GM04503 (cell line): ENCODE data around the gene AKT3.

Source experiments
- DNase-seq: peaks from one replicate; pipeline ENCODE4 v3.0.0-alpha.2; 2012; ENCODE audit warnings: low read depth

Gene AKT3

DNA sequence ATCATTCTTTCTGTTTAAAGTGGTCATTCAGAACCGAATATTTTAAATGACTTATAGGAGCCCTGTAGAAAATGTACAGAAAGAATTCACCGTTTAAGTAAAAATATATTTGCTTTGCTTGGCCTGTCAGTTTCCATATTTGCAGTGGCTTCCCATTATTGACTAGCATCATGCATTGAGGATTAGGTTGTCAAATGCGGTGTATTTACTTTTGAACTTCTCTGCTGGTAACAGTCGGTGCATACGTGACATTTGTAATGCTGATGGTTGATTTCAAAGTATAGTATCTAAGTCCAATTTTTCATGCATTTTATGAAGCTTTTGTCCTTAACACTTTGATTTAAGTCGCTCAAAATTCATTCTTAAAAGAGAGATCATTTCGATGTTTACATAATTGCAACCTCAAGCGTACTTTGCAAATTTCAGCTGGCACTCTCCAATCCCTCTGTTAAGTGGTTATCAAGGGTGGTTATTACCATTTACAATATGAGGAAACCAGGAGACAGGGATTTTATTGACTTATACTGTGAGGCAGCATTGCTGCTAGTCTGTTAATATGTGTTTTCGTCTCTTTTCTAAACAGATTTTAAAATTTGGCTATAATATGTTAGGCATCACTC, 392.6 kb downstream of the AKT3 start:
- DNase-seq = no peak

DNA sequence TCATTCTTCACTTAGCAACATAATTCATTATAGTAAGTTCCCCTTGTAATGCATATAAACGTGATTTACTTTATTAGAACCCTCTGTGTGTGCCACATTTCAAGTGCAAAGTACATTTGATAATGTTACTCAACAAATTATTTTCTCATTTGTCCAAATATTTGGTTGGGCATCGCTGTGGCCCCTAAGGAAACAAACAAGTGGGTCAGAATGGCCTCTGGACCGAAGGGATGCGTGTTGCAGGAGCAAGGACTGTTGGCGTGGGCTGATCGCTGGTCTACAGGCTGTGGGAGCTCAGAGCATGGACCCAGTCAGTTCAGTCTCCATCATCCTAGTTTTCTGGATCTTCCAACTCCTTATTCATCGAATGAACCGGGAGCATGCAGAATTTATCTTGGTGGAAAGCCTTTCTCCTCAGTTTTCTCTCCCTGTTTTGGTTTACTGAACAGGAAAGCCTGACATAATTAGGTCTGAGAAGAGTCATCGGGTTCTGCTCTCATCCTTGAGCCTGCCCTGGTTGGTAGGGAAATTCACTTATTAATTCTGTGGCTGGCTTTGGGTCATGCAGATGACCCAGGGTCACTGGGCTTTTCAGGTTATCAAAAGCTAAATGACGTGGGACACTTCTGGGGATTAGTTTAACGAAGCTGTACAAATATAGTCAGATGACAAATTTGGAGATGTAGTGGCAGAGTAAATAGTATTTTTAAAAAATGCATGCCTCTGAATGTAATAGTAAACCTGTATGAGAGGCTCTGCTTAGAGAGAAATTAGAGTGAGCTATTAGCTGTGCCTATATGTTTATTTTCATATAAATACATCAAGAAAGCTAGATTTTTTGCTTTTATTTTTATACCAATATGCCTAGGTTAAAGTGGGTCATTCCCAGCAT, 394.0 kb downstream of the AKT3 start:
- no peak for DNase-seq

DNA sequence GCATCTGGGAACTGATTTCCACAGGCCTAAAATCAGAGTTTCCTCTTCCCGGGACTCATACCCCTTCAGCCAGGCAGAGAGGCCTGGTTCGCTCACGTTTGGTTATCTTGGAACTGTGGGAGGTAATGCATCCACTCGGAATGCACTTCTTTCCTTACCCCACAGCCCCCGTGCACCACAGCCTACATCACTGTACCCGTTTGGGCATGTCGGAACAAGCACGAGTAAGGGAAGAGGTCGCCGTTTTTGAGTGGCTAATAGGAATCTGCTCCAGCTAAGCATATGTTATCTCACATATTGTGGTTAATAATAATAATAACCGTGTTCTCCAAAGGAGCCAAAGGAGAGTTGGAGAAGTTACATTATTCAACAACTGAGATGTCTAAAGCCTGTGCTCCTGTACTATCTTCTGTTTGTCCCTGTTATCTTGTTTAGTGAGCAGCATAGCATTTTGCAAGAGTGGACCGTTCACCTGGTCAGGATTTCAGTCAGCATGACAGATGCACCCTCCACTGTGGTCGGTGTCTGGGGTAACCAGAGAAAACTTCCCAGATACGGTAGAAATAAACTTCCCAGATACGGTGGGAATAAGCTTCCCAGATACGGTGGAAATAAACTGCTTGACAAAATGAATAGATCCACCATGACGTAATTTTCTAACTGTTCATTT, 395.6 kb downstream of the AKT3 start:
- no peak for DNase-seq

DNA sequence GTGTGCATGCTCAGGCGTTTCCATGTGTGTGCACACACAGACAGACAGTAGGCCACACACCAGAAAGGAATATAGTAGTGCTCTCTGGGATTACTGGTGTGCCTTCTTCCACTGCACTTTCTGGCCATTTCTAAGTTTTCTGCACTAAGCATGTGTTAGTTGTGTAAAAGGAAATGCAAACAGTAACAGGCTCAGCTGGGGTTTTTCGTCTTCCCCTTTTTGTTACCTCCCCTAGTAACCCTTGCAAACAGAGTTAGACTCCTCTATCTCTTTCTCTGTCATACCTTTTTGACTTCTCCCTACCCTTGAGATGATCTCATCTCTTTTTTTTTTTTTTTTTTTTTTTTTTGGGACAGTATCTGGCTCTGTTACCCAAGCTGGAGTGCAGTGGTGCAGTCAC, 398.0 kb downstream of the AKT3 start:
- DNase-seq = no peak

DNA sequence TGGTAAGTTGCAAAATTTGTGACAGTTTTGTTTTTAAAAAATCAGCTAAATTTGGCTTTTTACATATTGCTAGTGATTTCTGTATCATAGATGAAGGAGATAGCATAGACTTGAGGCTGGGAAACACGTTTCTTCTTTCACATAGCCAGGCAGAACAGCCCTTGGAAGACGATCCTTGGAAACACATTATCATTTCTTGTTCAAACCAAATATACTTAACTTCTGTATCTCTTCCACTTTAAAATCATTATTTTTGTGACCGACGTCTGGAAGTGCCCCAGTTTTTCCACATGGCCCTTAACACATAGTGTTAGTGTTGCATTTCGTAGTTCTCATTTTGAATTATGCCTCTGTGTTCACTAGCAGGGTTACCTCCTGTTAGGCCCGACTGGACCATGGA, 400.7 kb downstream of the AKT3 start:
- DNase-seq = no peak

DNA sequence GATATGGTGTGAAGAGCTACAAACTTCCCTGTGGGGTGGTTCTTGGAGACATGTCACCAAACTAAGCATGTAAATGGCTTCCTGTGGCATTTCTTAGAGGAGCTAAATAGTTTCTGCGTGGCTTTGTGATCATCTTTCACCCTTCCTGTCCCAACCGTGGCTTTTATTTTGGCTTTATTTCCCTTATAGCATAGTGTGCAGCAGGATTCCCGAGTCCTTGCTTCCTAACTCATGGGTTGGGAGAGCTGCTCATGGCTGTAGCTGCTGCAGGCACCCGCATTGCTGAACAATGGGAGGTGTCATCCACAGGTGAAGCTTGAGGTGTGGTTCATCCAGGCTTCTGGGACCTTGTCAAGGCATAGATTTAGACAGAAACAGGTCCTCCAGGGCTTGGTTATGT, 402.2 kb downstream of the AKT3 start:
- no peak for DNase-seq

DNA sequence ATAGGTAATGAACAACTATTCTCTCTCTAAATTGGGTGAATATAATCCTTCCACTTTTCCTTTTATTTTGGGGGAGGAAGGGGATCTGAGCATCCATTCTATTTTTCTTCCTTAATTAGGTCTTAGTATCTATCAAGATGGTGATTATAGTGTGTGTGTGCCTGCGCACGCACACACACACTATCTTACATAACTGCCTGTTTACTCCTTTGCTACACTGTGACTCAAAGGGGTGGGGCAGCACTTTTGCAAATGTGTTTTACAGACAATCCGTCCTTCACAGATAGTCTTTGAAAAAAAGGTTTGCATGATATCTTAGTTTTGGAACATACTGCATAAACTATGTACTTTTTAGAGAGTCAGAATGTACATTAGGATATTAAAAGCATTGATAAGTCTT, 402.7 kb downstream of the AKT3 start:
- DNase-seq = peak; percentile 39

DNA sequence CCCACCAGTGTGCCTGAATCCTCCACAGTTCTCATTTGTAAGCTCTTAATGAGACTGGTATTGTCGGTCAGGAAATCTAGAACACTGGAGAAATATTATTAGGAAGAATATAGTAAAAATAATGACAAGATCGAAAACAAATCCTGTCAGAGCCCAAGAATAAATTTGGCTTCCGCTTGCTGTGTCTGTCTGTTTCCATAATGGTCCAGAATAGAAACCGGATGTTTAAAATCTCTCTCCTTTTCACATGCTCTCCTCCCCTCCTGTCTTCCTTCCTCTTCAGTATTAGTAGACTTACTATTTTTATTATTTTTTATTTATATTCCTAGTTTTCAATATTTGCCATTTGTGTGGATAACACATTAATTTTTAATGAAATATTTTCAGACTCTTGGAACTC, 406.5 kb downstream of the AKT3 start:
- DNase-seq = no peak

DNA sequence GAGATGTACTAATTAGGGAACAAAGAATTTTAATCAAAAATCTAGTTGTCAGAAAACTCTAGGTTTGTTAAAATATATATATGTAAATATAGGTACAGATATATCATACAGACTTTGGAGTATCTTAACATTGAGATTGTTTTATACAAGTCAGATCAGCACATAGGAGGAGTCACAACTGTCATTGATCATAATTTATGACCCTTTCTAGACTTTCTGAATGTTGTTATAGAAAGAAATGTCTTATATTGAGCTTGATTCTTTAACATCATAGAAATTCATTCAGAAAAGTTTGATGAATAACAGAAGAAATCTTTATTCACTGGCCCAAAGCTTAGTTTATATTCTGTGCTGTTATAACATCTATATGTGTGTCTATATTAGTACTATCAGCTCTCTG, 408.4 kb downstream of the AKT3 start:
- DNase-seq = no peak

DNA sequence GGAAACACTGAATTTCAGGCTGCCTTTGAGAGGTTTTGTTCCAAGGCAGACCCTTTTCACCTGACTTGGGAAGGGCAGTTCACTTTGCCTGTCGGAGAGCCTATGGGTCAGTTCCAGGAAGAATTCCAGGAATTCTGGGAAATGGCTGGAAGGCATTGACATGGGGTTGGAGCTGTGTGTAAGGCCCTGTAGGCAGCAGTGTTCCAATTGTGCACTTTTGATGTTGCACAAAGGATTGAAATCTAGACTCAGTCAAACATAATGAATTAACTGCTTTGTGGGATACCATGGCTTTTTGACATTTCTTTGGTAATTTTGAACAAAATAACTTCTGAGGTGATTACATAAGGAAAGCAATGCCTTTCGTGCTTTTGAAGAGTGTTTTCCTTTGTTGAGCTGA, 409.6 kb downstream of the AKT3 start:
- no peak for DNase-seq

DNA sequence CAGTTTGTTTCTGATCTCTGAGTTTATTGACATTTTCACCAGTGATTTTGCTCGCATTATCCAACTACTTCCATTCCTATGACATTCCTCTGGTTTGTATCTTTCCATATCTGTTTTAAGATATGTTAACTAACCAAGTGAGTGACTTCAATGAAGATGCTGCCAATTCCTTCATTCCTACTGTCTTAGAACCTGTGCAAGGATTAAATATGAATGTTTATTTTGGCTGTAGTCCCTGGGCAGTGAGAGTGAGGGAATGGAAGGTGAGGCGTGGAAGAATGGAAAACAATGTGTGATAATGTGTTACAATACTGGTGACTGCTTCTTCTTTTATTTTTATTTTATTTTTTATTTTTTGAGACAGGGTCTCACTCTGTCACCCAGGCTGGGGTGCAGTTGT, 411.2 kb downstream of the AKT3 start:
- no peak for DNase-seq
